ENCODE results near the gene PTDSS2. TPM values are rescaled to one million over a fixed set of nuclear protein-coding genes. Genes with fewer than 3 reads are reported as not detected.
A peak's percentile ranks its signal among the peaks of the same experiment; 100 is the strongest.

The PTDSS2 gene
- total RNA-seq, 8 experiments from 2014 or later: 11.4 to 37.9 (median 21.2) TPM

GRCh38 chr11:537622-538430 lies 87.7 kb downstream of the PTDSS2 start:
- in situ Hi-C loops (cut with MboI; ENCODE audit: low pct_unique_long_range_greater_than_20kb in 2 of 9, low sequenced_read_pairs in 9 of 9, unreplicated experiment in 9 of 9): no loop called here
- H3K4me3 ChIP-seq: peak overlapping the region; percentile 2 to 96 (median 11)
- no peak for ATAC-seq (replicated peaks in 6 of 8)
- 20% methylated on average over 1 of the region's 19 CpGs; no CpG with 5 or more reads in 9 of the 10 experiments for WGBS, 10 experiments
- H3K4me1 ChIP-seq (replicated peaks in 1 of 2): peaks cover 28 to 40% of the 10 kb centered on the region in 2 donors
- H3K27ac ChIP-seq: no peak overlapping the region

- no peak overlapping the region for H3K4me3 ChIP-seq
- no peak for ATAC-seq (replicated peaks in 6 of 8)
- H3K4me1 ChIP-seq (replicated peaks in 1 of 2): peaks cover 28 to 40% of the 10 kb centered on the region in 2 donors
- WGBS, 10 experiments: 80 to 100% (median 92%) methylated on average over 1 to 11 of the region's 20 CpGs; no CpG with 5 or more reads in 3 of the 10 experiments
- H3K27ac ChIP-seq: no peak overlapping the region
- in situ Hi-C loops (cut with MboI; ENCODE audit: low pct_unique_long_range_greater_than_20kb in 2 of 9, low sequenced_read_pairs in 9 of 9, unreplicated experiment in 9 of 9): no loop called here
These were observed 88.5 kb downstream of the PTDSS2 start for GRCh38 chr11:538431-539051.

DNA sequence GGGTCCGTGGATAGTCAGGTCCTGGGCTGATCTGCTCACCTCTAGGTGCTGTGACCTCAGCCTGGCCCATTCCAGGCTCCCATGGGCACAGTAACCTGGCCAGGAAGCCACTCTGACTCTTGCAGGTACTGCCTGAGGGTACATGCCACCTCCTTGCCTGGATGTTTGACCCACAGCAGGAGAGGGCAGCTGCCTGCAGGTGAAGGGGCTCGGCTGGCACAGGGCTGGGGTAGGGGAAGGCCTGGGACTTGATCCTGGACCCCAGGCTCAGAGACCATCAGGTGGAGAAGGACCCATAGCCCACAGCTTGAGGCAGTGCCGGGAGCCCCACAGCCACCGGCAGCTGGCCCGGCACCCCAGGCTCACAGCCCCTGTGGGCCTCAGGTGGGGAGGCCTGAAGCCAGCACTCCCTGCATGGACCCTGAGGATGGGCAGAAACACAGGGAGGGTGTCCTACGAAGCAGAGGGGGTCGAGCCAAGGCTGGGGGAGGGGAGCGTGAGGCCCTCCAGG lies 89.9 kb downstream of the PTDSS2 start:
- WGBS, 10 experiments: 80 to 100% (median 90%) methylated on average over 1 to 2 of the region's 8 CpGs; no CpG with 5 or more reads in 7 of the 10 experiments
- in situ Hi-C loops (cut with MboI; ENCODE audit: low pct_unique_long_range_greater_than_20kb in 2 of 9, low sequenced_read_pairs in 9 of 9, unreplicated experiment in 9 of 9): no loop called here

More for the DNA sequence above, 89.9 kb downstream of the PTDSS2 start:
- no peak overlapping the region for H3K27ac ChIP-seq
- no peak overlapping the region for H3K4me3 ChIP-seq
- peaks cover 22 to 35% of the 10 kb centered on the region in 2 donors for H3K4me1 ChIP-seq (replicated peaks in 1 of 2)
- ATAC-seq (replicated peaks in 6 of 8): no peak

Other genes starting within 250 kb of the PTDSS2 start
- gene BET1L, start 242.9 kb upstream of the PTDSS2 start, total RNA-seq: 10 to 100 TPM; 17.7 to 35.6 (median 31.3) TPM
- gene RIC8A, start 242.6 kb upstream of the PTDSS2 start, total RNA-seq: 10 to 100 TPM; 39.0 to 94.0 (median 64.1) TPM
- 10 to 100 TPM; 15.1 to 35.0 (median 16.6) TPM for gene SIRT3, start 213.9 kb upstream of the PTDSS2 start, total RNA-seq
- 100 to 1,000 TPM; 106 to 155 (median 141) TPM for gene PSMD13, start 213.3 kb upstream of the PTDSS2 start, total RNA-seq
- gene NLRP6, start 171.9 kb upstream of the PTDSS2 start, total RNA-seq: under 1 TPM in 4 of 8 experiments, not detected in 4; 0.14 to 0.33 (median 0.16) TPM
- 10 to 100 TPM in 2 of 8 experiments, 1 to 10 TPM in 3, under 1 TPM in 3; 0.60 to 40.6 (median 3.3) TPM for gene PGGHG, start 161.2 kb upstream of the PTDSS2 start, total RNA-seq
- gene IFITM5, start 150.8 kb upstream of the PTDSS2 start, total RNA-seq: 1 to 10 TPM in 2 of 8 experiments, under 1 TPM in 1, not detected in 5; 0.51 to 1.5 (median 1.1) TPM
- gene IFITM2, start 142.5 kb upstream of the PTDSS2 start, total RNA-seq: 100 to 1,000 TPM in 4 of 8 experiments, 10 to 100 TPM in 1, 1 to 10 TPM in 2, under 1 TPM in 1; 0.38 to 809 (median 64.6) TPM
- gene IFITM1, start 136.2 kb upstream of the PTDSS2 start, total RNA-seq: 1,000 to 10,000 TPM in 2 of 8 experiments, 100 to 1,000 TPM in 2, under 1 TPM in 1, not detected in 3; 0.16 to 1,915 (median 317) TPM
- gene IFITM3, start 129.4 kb upstream of the PTDSS2 start, total RNA-seq: 1,000 to 10,000 TPM in 1 of 8 experiments, 100 to 1,000 TPM in 3, 10 to 100 TPM in 1, 1 to 10 TPM in 3; 1.1 to 1,534 (median 213) TPM
- gene B4GALNT4, start 80.8 kb upstream of the PTDSS2 start, total RNA-seq: 100 to 1,000 TPM in 1 of 8 experiments, 10 to 100 TPM in 6, 1 to 10 TPM in 1; 9.7 to 103 (median 70.9) TPM
- gene PKP3, start 56.1 kb upstream of the PTDSS2 start, total RNA-seq: 10 to 100 TPM in 1 of 8 experiments, 1 to 10 TPM in 3, under 1 TPM in 3, not detected in 1; 0.21 to 24.4 (median 3.2) TPM
- 100 to 1,000 TPM in 1 of 8 experiments, 10 to 100 TPM in 7; 19.5 to 131 (median 28.5) TPM for gene SIGIRR, start 35.3 kb upstream of the PTDSS2 start, total RNA-seq
- 1 to 10 TPM in 3 of 8 experiments, under 1 TPM in 4, not detected in 1; 0.11 to 4.3 (median 0.60) TPM for gene ANO9, start 8.3 kb upstream of the PTDSS2 start, total RNA-seq
- gene RNH1, start 57.0 kb downstream of the PTDSS2 start, total RNA-seq: 100 to 1,000 TPM in 4 of 8 experiments, 10 to 100 TPM in 4; 55.8 to 181 (median 94.8) TPM
- gene HRAS, start 85.3 kb downstream of the PTDSS2 start, total RNA-seq: 10 to 100 TPM; 38.5 to 96.1 (median 57.2) TPM
- gene LRRC56, start 87.2 kb downstream of the PTDSS2 start, total RNA-seq: 1 to 10 TPM in 6 of 8 experiments, under 1 TPM in 2; 0.75 to 7.6 (median 1.8) TPM
- 1 to 10 TPM in 4 of 8 experiments, under 1 TPM in 4; 0.29 to 5.4 (median 0.88) TPM for gene LMNTD2, start 110.5 kb downstream of the PTDSS2 start, total RNA-seq
- 10 to 100 TPM in 1 of 8 experiments, 1 to 10 TPM in 7; 4.6 to 10.4 (median 7.0) TPM for gene RASSF7, start 110.7 kb downstream of the PTDSS2 start, total RNA-seq
- 10 to 100 TPM; 11.9 to 32.0 (median 16.0) TPM for gene PHRF1, start 126.2 kb downstream of the PTDSS2 start, total RNA-seq
- gene IRF7, start 165.7 kb downstream of the PTDSS2 start, total RNA-seq: 10 to 100 TPM; 10.2 to 27.9 (median 17.0) TPM
- 1 to 10 TPM in 3 of 8 experiments, under 1 TPM in 5; 0.31 to 1.3 (median 0.51) TPM for gene CDHR5, start 174.7 kb downstream of the PTDSS2 start, total RNA-seq
- not detected for gene SCT, start 176.9 kb downstream of the PTDSS2 start, total RNA-seq
- 1 to 10 TPM in 1 of 8 experiments, under 1 TPM in 4, not detected in 3; 0.22 to 1.8 (median 0.93) TPM for gene DRD4, start 187.0 kb downstream of the PTDSS2 start, total RNA-seq
- 10 to 100 TPM; 38.5 to 81.6 (median 54.3) TPM for gene DEAF1, start 244.9 kb downstream of the PTDSS2 start, total RNA-seq
- gene TMEM80, start 245.5 kb downstream of the PTDSS2 start, total RNA-seq: 10 to 100 TPM; 11.8 to 47.1 (median 20.9) TPM

All from motor neuron (in vitro differentiated cells).